OCI-LY7 (cell line): ENCODE measurements around the gene MCRIP2. TPM values are rescaled to one million over a fixed set of nuclear protein-coding genes. Genes with fewer than 3 reads are reported as not detected.
A peak's percentile ranks its signal among the peaks of the same experiment; 100 is the strongest.

Source experiments
- BruUV-seq: library from RNA; stranded (reverse); fragments of 400-500 nt; replicated peaks from 2 replicates; lab custom pipeline; 2021; lab: Mats Ljungman, UMichigan
- CTCF ChIA-PET: fragments of 300-600 bp; sonication (Branson Sonifier 250); formaldehyde crosslinking; loops from one replicate; lab custom pipeline; 2022; ENCODE audit warnings: antibody characterized with exemption; ENCODE audit not compliant: unreplicated experiment; lab: Charles Lee
- POLR2A ChIA-PET: fragments of 300-600 bp; sonication (Branson Sonifier 250); formaldehyde crosslinking; loops from one replicate; lab custom pipeline; 2022; ENCODE audit warnings: antibody characterized with exemption; lab: Charles Lee
- DNase-seq: peaks from one replicate; pipeline ENCODE4 v3.0.0-alpha.2; 2015; ENCODE audit warnings: low spot score
- H2AFZ ChIP-seq: fragments of 200-600 bp; sonication (generic), shearing (Covaris generic); 2 replicates; pipeline ENCODE4 v1.6.1; 2014; ENCODE audit warnings: mild to moderate bottlenecking, antibody characterized with exemption, low read length, moderate library complexity
- H3K27ac ChIP-seq: fragments of 200-600 bp; sonication (generic); 2 replicates; pipeline ENCODE4 v1.5.1; 2014; ENCODE audit warnings: mixed run types, low read depth, mild to moderate bottlenecking, moderate library complexity, low read length, inconsistent platforms; ENCODE audit not compliant: poor library complexity, severe bottlenecking
- H3K36me3 ChIP-seq: fragments of 200-600 bp; sonication (generic); 2 replicates; pipeline ENCODE4 v1.6.1; 2014; ENCODE audit warnings: mild to moderate bottlenecking, antibody characterized with exemption, low read length, moderate library complexity, mixed read lengths; ENCODE audit not compliant: insufficient read depth
- H3K4me1 ChIP-seq: fragments of 200-600 bp; sonication (generic); 2 replicates; pipeline ENCODE4 v1.5.1; 2014; ENCODE audit warnings: mild to moderate bottlenecking, low read length; ENCODE audit not compliant: insufficient read depth, poor library complexity, severe bottlenecking
- H3K4me2 ChIP-seq: fragments of 200-600 bp; sonication (generic); 2 replicates; pipeline ENCODE4 v1.6.1; 2014; ENCODE audit warnings: mild to moderate bottlenecking, low read length
- H3K4me3 ChIP-seq: fragments of 200-600 bp; sonication (generic); 2 replicates; pipeline ENCODE4 v1.5.1; 2014; ENCODE audit warnings: mild to moderate bottlenecking, low read depth, low read length; ENCODE audit not compliant: poor library complexity, severe bottlenecking
- H3K79me2 ChIP-seq: fragments of 200-600 bp; sonication (generic); 2 replicates; pipeline ENCODE4 v1.6.1; 2016; ENCODE audit warnings: low read depth, mild to moderate bottlenecking, low read length, moderate library complexity, mixed read lengths; ENCODE audit not compliant: insufficient read depth
- H3K9me2 ChIP-seq: fragments of 200-600 bp; sonication (generic); 2 replicates; pipeline ENCODE4 v1.6.1; 2016; ENCODE audit warnings: mild to moderate bottlenecking, low read length, mixed read lengths; ENCODE audit not compliant: insufficient read depth
- H3K9me3 ChIP-seq: fragments of 200-600 bp; sonication (generic); 2 replicates; pipeline ENCODE4 v1.6.1; 2014; ENCODE audit warnings: mild to moderate bottlenecking, mixed run types, low read length, mixed read lengths
- H4K20me1 ChIP-seq: fragments of 200-600 bp; sonication (generic); 2 replicates; pipeline ENCODE4 v1.6.1; 2014; ENCODE audit warnings: mild to moderate bottlenecking, antibody characterized with exemption, low read length, moderate library complexity, mixed read lengths; ENCODE audit not compliant: insufficient read depth
- EZH2phosphoT487 ChIP-seq: fragments of 200-600 bp; sonication (generic); IDR thresholded peaks from 2 replicates; pipeline ENCODE4 v1.6.1; 2018; ENCODE audit warnings: low read depth, borderline replicate concordance, mild to moderate bottlenecking, mixed run types, antibody characterized with exemption, low read length, moderate library complexity, mixed read lengths
- intact Hi-C: fragments of 100-400 bp; cut with micrococcal nuclease; formaldehyde crosslinking; loops from one replicate; pipeline ENCODE4 v1.10.0; 2022; ENCODE audit not compliant: unreplicated experiment
- total RNA-seq, 2 experiments: library from RNA; depleted of rRNA in 1 of 2; stranded (reverse); fragments of >200 nt in 1 of 2; shearing (Covaris generic) in 1 of 2; gene quantifications; 2 replicates each; pipeline ENCODE4 v1.2.3, GENCODE V29; 2014 to 2022
- TF ChIP-seq, protein P1 (sequence below): fragments of 200-600 bp; sonication (generic); conservative IDR thresholded peaks from 2 replicates; pipeline ENCODE4 v1.5.1; 2014; ENCODE audit warnings: mild to moderate bottlenecking, antibody characterized with exemption, low read length, moderate library complexity, mixed read lengths

The MCRIP2 gene
- total RNA-seq, 2 experiments from 2014 or later, result 62.8 to 64.1 TPM

GRCh38 chr16:635573-636205 lies 5.9 kb upstream of the MCRIP2 start:
- intact Hi-C loops, result loop anchor here (1.0 kb wide), 2 partner anchors 32 to 46 kb away; no protein-coding TSS in a partner anchor
- no peak for DNase-seq
- ChIA-PET POLR2A (interaction anchor here (1.0 kb wide), 1 partner anchor 43 kb away, joined by 3 read pairs; no protein-coding TSS in a partner anchor), CTCF (interaction anchor here (0.5 kb wide), 1 partner anchor 252 kb away, joined by 4 read pairs; no protein-coding TSS in a partner anchor)
- Histone ChIP-seq H3K4me2 (peak overlapping the region; percentile 88), H3K9me3 (no peaks in the 10 kb centered on the region), H3K4me1 (peaks cover 39% of the 10 kb centered on the region), H2AFZ (peak overlapping the region; percentile 47), H3K36me3 (peaks cover 8% of the 10 kb centered on the region; the same call in 1 of the 2 replicates), H3K9me2 (no peaks in the 10 kb centered on the region), H4K20me1 (no peaks in the 10 kb centered on the region), H3K27ac (peak overlapping the region; percentile 77), H3K4me3 (peak overlapping the region; percentile 87), H3K79me2 (peaks cover 8% of the 10 kb centered on the region; the same call in 1 of the 2 replicates)
- TF ChIP-seq, protein P1, sequence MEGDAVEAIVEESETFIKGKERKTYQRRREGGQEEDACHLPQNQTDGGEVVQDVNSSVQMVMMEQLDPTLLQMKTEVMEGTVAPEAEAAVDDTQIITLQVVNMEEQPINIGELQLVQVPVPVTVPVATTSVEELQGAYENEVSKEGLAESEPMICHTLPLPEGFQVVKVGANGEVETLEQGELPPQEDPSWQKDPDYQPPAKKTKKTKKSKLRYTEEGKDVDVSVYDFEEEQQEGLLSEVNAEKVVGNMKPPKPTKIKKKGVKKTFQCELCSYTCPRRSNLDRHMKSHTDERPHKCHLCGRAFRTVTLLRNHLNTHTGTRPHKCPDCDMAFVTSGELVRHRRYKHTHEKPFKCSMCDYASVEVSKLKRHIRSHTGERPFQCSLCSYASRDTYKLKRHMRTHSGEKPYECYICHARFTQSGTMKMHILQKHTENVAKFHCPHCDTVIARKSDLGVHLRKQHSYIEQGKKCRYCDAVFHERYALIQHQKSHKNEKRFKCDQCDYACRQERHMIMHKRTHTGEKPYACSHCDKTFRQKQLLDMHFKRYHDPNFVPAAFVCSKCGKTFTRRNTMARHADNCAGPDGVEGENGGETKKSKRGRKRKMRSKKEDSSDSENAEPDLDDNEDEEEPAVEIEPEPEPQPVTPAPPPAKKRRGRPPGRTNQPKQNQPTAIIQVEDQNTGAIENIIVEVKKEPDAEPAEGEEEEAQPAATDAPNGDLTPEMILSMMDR, result no peak
- no peak for TF ChIP-seq EZH2phosphoT487
- BruUV-seq, result no TSS peak

- H3K27ac ChIP-seq, result peak within 1 kb of the TSS; percentile 77
- H3K4me1 ChIP-seq, result peaks cover 46% of the 10 kb centered on the region
- no peaks in the 10 kb centered on the region for H3K9me3 ChIP-seq
- DNase-seq, result peak; percentile 96
- H3K36me3 ChIP-seq, result peaks cover 8% of the 10 kb centered on the region; the same call in 1 of the 2 replicates
- no peaks in the 10 kb centered on the region for H4K20me1 ChIP-seq
- peak within 1 kb of the TSS; percentile 47 for H2AFZ ChIP-seq
- ChIA-PET CTCF (interaction anchor here (0.5 kb wide), 1 partner anchor 253 kb away, joined by 4 read pairs; no protein-coding TSS in a partner anchor), POLR2A (interaction anchor here (0.6 to 1.0 kb wide), 2 partner anchors 43 to 385 kb away, joined by 3 to 5 read pairs; no protein-coding TSS in a partner anchor)
- H3K4me2 ChIP-seq, result peak within 1 kb of the TSS; percentile 88
- intact Hi-C loops, result loop anchor here (1.0 kb wide), 2 partner anchors 31 to 47 kb away; no protein-coding TSS in a partner anchor
- no TSS peak for BruUV-seq
- TF ChIP-seq, protein P1, result no peak
- H3K9me2 ChIP-seq, result no peaks in the 10 kb centered on the region
- H3K79me2 ChIP-seq, result peaks cover 8% of the 10 kb centered on the region; the same call in 1 of the 2 replicates
- H3K4me3 ChIP-seq, result peak within 1 kb of the TSS; percentile 87
Measured at GRCh38 chr16:636206-637080, 5.2 kb upstream of the MCRIP2 start, which contains the start of gene METTL26. METTL26 (minus strand) TSS chr16:636305; CDS start chr16:636290, 15 bp downstream.
